HepG2 (cell line): ENCODE measurements around the gene PTGDR2. TPM values are rescaled to one million over a fixed set of nuclear protein-coding genes. Genes with fewer than 3 reads are reported as not detected.

Source experiments
- DR1 ChIP-seq: sonication (generic); formaldehyde crosslinking; IDR thresholded peaks from 2 replicates; pipeline ENCODE4 v1.8.0; 2021; ENCODE audit warnings: mild to moderate bottlenecking, missing genetic modification reagents, inconsistent platforms
- ETV5 ChIP-seq: IDR thresholded peaks from 2 replicates; pipeline ENCODE4 v1.6.1; 2018; ENCODE audit warnings: missing biosample characterization, missing genetic modification reagents, inconsistent platforms, borderline replicate concordance
- FOSL1 ChIP-seq: sonication (generic); formaldehyde crosslinking; IDR thresholded peaks from 2 replicates; pipeline ENCODE4 v1.9.0; 2021; ENCODE audit warnings: missing genetic modification reagents, borderline replicate concordance
- GPN1 ChIP-seq: sonication (generic); formaldehyde crosslinking; IDR thresholded peaks from 2 replicates; pipeline ENCODE4 v1.5.1; 2020; ENCODE audit warnings: missing genetic modification reagents, borderline replicate concordance
- MAF1 ChIP-seq: sonication (generic); formaldehyde crosslinking; IDR thresholded peaks from 2 replicates; pipeline ENCODE4 v1.5.0; 2020; ENCODE audit warnings: missing genetic modification reagents, borderline replicate concordance
- MEIS2 ChIP-seq: sonication (generic); formaldehyde crosslinking; IDR thresholded peaks from 2 replicates; pipeline ENCODE4 v1.9.0; 2021; ENCODE audit warnings: mild to moderate bottlenecking, missing genetic modification reagents
- RCOR2 ChIP-seq: IDR thresholded peaks from 2 replicates; pipeline ENCODE4 v1.6.1; 2016; ENCODE audit warnings: missing biosample characterization, missing genetic modification reagents
- ZNF230 ChIP-seq: sonication (generic); formaldehyde crosslinking; IDR thresholded peaks from 2 replicates; pipeline ENCODE4 v1.4.0; 2020; ENCODE audit warnings: mild to moderate bottlenecking, missing genetic modification reagents
- ZNF253 ChIP-seq: sonication (generic); formaldehyde crosslinking; IDR thresholded peaks from 2 replicates; pipeline ENCODE4 v1.8.0; 2022; ENCODE audit warnings: mild to moderate bottlenecking, missing genetic modification reagents, borderline replicate concordance
- ZNF547 ChIP-seq: sonication (generic); formaldehyde crosslinking; IDR thresholded peaks from 2 replicates; pipeline ENCODE4 v1.5.1; 2020; ENCODE audit warnings: mild to moderate bottlenecking, missing genetic modification reagents
- polyA plus RNA-seq, 8 experiments: library from polyadenylated mRNA; depleted of rRNA in 3 of 8; stranded (reverse) in 7 of 8; unstranded in 1 of 8; fragments of >200 nt; fragmentation: Illumina TruSeq in 4 of 8; extraction: Trizol in 4 of 8; gene quantifications; 2 replicates each; pipeline versions ENCODE4 v1.2.1 to v1.2.3, GENCODE V29; 2011 to 2016; ENCODE audit warnings: low read depth in 4 of 8, missing spikeins in 1 of 8, mixed read lengths in 1 of 8; ENCODE audit not compliant: insufficient read depth in 1 of 8
- total RNA-seq, 5 experiments: library from RNA; depleted of rRNA; stranded (reverse); fragments of >200 nt; fragmentation: Illumina TruSeq; extraction: Trizol; gene quantifications; 2 replicates each; pipeline ENCODE4 v1.2.3, GENCODE V29; 2016; ENCODE audit warnings: low read depth in 1 of 5
- TF ChIP-seq, protein P1 (sequence below): IDR thresholded peaks from 2 replicates; pipeline ENCODE4 v1.6.1; 2016; ENCODE audit warnings: mild to moderate bottlenecking
- TF ChIP-seq, protein P2 (sequence below): sonication (generic); formaldehyde crosslinking; IDR thresholded peaks from 2 replicates; pipeline ENCODE4 v1.4.0; 2020; ENCODE audit warnings: mild to moderate bottlenecking, missing genetic modification reagents
- TF ChIP-seq, protein P3 (sequence below): IDR thresholded peaks from 2 replicates; pipeline ENCODE4 v1.6.1; 2016; ENCODE audit warnings: missing compliant biosample characterization, missing genetic modification reagents, borderline replicate concordance
- TF ChIP-seq, protein P4 (sequence below): sonication (generic); formaldehyde crosslinking; IDR thresholded peaks from 2 replicates; pipeline ENCODE4 v1.9.0; 2021; ENCODE audit warnings: missing genetic modification reagents, borderline replicate concordance
- TF ChIP-seq, protein P5 (sequence below): sonication (generic); formaldehyde crosslinking; IDR thresholded peaks from 2 replicates; pipeline ENCODE4 v1.4.0; 2020; ENCODE audit warnings: missing genetic modification reagents, borderline replicate concordance

PTGDR2 gene
- total and polyA plus RNA-seq, 2 of the 13 experiments (the other 11 are each of a cell fraction or from before 2014, with no cell fraction given): 1.9 to 2.5 TPM

DNA sequence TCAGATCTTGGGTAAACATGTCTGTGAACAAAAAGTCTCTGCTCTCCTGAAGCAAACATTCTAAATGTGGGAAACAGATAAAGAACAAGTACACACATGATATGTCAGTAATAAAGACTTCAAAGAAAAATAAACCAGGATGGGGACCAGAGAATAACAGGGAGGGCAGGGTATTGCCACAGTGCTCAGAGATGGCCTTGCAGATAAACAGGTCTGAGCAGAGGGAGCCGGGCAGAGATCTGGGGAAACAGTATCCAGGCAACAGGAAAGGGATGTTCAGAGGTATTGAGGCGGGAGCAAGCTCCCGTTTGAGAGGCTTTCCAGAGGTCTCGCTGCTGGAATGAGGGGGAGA lies 10.9 kb downstream of the PTGDR2 start (continued):
- TF ChIP-seq, protein P1, sequence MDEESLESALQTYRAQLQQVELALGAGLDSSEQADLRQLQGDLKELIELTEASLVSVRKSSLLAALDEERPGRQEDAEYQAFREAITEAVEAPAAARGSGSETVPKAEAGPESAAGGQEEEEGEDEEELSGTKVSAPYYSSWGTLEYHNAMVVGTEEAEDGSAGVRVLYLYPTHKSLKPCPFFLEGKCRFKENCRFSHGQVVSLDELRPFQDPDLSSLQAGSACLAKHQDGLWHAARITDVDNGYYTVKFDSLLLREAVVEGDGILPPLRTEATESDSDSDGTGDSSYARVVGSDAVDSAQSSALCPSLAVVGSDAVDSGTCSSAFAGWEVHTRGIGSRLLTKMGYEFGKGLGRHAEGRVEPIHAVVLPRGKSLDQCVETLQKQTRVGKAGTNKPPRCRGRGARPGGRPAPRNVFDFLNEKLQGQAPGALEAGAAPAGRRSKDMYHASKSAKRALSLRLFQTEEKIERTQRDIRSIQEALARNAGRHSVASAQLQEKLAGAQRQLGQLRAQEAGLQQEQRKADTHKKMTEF (CRISPR knock-in tag): peak; percentile 60; the same call in 1 of the 2 replicates
- no peak for TF ChIP-seq ZNF230 (CRISPR knock-in tag)
- TF ChIP-seq MEIS2 (CRISPR knock-in tag): peak; percentile 73
- no peak for TF ChIP-seq DR1
- TF ChIP-seq RCOR2 (CRISPR knock-in tag): peak; percentile 76; the same call in 1 of the 2 replicates
- no peak for TF ChIP-seq ZNF547
- TF ChIP-seq, protein P2, sequence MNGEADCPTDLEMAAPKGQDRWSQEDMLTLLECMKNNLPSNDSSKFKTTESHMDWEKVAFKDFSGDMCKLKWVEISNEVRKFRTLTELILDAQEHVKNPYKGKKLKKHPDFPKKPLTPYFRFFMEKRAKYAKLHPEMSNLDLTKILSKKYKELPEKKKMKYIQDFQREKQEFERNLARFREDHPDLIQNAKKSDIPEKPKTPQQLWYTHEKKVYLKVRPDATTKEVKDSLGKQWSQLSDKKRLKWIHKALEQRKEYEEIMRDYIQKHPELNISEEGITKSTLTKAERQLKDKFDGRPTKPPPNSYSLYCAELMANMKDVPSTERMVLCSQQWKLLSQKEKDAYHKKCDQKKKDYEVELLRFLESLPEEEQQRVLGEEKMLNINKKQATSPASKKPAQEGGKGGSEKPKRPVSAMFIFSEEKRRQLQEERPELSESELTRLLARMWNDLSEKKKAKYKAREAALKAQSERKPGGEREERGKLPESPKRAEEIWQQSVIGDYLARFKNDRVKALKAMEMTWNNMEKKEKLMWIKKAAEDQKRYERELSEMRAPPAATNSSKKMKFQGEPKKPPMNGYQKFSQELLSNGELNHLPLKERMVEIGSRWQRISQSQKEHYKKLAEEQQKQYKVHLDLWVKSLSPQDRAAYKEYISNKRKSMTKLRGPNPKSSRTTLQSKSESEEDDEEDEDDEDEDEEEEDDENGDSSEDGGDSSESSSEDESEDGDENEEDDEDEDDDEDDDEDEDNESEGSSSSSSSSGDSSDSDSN (CRISPR knock-in tag): no peak
- TF ChIP-seq ZNF253 (CRISPR knock-in tag): no peak
- no peak for TF ChIP-seq FOSL1 (CRISPR knock-in tag)
- TF ChIP-seq ETV5: peak; percentile 19; the same call in 1 of the 2 replicates
- TF ChIP-seq, protein P3, sequence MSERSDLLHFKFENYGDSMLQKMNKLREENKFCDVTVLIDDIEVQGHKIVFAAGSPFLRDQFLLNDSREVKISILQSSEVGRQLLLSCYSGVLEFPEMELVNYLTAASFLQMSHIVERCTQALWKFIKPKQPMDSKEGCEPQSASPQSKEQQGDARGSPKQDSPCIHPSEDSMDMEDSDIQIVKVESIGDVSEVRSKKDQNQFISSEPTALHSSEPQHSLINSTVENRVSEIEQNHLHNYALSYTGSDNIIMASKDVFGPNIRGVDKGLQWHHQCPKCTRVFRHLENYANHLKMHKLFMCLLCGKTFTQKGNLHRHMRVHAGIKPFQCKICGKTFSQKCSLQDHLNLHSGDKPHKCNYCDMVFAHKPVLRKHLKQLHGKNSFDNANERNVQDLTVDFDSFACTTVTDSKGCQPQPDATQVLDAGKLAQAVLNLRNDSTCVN: no peak
- TF ChIP-seq, protein P4, sequence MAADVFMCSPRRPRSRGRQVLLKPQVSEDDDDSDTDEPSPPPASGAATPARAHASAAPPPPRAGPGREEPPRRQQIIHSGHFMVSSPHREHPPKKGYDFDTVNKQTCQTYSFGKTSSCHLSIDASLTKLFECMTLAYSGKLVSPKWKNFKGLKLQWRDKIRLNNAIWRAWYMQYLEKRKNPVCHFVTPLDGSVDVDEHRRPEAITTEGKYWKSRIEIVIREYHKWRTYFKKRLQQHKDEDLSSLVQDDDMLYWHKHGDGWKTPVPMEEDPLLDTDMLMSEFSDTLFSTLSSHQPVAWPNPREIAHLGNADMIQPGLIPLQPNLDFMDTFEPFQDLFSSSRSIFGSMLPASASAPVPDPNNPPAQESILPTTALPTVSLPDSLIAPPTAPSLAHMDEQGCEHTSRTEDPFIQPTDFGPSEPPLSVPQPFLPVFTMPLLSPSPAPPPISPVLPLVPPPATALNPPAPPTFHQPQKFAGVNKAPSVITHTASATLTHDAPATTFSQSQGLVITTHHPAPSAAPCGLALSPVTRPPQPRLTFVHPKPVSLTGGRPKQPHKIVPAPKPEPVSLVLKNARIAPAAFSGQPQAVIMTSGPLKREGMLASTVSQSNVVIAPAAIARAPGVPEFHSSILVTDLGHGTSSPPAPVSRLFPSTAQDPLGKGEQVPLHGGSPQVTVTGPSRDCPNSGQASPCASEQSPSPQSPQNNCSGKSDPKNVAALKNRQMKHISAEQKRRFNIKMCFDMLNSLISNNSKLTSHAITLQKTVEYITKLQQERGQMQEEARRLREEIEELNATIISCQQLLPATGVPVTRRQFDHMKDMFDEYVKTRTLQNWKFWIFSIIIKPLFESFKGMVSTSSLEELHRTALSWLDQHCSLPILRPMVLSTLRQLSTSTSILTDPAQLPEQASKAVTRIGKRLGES (CRISPR knock-in tag): no peak
- no peak for TF ChIP-seq MAF1
- TF ChIP-seq, protein P5, sequence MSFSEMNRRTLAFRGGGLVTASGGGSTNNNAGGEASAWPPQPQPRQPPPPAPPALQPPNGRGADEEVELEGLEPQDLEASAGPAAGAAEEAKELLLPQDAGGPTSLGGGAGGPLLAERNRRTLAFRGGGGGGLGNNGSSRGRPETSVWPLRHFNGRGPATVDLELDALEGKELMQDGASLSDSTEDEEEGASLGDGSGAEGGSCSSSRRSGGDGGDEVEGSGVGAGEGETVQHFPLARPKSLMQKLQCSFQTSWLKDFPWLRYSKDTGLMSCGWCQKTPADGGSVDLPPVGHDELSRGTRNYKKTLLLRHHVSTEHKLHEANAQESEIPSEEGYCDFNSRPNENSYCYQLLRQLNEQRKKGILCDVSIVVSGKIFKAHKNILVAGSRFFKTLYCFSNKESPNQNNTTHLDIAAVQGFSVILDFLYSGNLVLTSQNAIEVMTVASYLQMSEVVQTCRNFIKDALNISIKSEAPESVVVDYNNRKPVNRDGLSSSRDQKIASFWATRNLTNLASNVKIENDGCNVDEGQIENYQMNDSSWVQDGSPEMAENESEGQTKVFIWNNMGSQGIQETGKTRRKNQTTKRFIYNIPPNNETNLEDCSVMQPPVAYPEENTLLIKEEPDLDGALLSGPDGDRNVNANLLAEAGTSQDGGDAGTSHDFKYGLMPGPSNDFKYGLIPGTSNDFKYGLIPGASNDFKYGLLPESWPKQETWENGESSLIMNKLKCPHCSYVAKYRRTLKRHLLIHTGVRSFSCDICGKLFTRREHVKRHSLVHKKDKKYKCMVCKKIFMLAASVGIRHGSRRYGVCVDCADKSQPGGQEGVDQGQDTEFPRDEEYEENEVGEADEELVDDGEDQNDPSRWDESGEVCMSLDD: no peak
- no peak for TF ChIP-seq GPN1
